Activated naive CD4-positive, alpha-beta T cell treated with anti-CD3 and anti-CD28 coated beads, Interleukin-2, amount 50 U/mL, for 16 hours (primary cell): Measurements from ENCODE around the gene ETNK2.

Experiments used
- DNase-seq: peaks from one replicate; pipeline ENCODE4 v3.0.0-alpha.2; 2020

ETNK2 gene

GRCh38 chr1:204146965-204147364 is 4.9 kb downstream of the ETNK2 start:
- DNase-seq, result no peak

- DNase-seq, result no peak
These were observed 5.5 kb downstream of the ETNK2 start for GRCh38 chr1:204146309-204146708.

- no peak for DNase-seq
These were observed 6.8 kb downstream of the ETNK2 start for GRCh38 chr1:204145033-204145504.

- DNase-seq, result no peak
These were observed 8.4 kb downstream of the ETNK2 start for GRCh38 chr1:204143276-204144041.

- no peak for DNase-seq
These were observed 9.5 kb downstream of the ETNK2 start for GRCh38 chr1:204142032-204142974.

GRCh38 chr1:204141131-204141530 is 10.7 kb downstream of the ETNK2 start:
- no peak for DNase-seq

- DNase-seq, result no peak
These were observed 11.9 kb downstream of the ETNK2 start for GRCh38 chr1:204139952-204140351.

- no peak for DNase-seq
These were observed 12.8 kb downstream of the ETNK2 start for GRCh38 chr1:204139088-204139487.

GRCh38 chr1:204136814-204137213 is 15.0 kb downstream of the ETNK2 start:
- DNase-seq, result no peak

- DNase-seq, result no peak
These were observed 17.7 kb downstream of the ETNK2 start for GRCh38 chr1:204134103-204134502.

- DNase-seq, result no peak
These were observed 19.1 kb downstream of the ETNK2 start for GRCh38 chr1:204132718-204133117.

GRCh38 chr1:204131978-204132377 is 19.9 kb downstream of the ETNK2 start:
- DNase-seq, result no peak

- DNase-seq, result no peak
These were observed 20.6 kb downstream of the ETNK2 start for GRCh38 chr1:204130981-204131892.

GRCh38 chr1:204130178-204130577 is 21.7 kb downstream of the ETNK2 start:
- DNase-seq, result no peak

GRCh38 chr1:204128964-204129896 is 22.6 kb downstream of the ETNK2 start:
- peak; percentile 56 for DNase-seq

- DNase-seq, result no peak
These were observed 23.3 kb downstream of the ETNK2 start for GRCh38 chr1:204128464-204128963.

GRCh38 chr1:204127597-204128242 is 24.1 kb downstream of the ETNK2 start:
- DNase-seq, result no peak

GRCh38 chr1:204126956-204127355 is 24.9 kb downstream of the ETNK2 start:
- DNase-seq, result no peak

- DNase-seq, result no peak
These were observed 25.5 kb downstream of the ETNK2 start for GRCh38 chr1:204126386-204126785.

- no peak for DNase-seq
These were observed 26.0 kb downstream of the ETNK2 start for GRCh38 chr1:204125759-204126351.
